ENCODE results near the gene RAET1G.
"Not testable (repeated sequence)": the region's sequence is repeated elsewhere in the genome, so short reads cannot be mapped to it uniquely, and the experiment has no call there.

The RAET1G gene

GRCh38 chr6:149953390-149953789 is 30.5 kb upstream of the RAET1G start:
- DNase-seq: not testable (repeated sequence)

GRCh38 chr6:149951626-149952025 is 28.7 kb upstream of the RAET1G start:
- no peak for DNase-seq

DNA sequence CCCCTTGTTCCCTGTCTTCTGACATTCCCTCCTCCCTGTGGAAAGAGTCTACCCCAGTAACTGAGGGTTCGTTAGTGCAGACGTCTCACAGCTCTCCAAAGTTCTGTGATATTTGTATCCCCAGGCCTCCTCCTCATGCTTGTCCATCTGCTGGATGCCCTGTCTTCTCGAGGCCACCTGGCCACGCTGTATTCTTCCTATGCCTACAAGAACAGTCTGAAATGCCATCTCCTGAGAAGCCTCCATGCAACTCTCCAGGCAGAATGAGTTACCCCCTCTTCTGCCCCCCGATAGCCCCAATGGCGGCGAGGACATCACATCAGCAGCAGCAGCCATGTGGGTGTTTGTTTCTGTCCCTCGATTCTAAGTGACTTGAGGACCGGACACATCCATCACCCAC is 28.2 kb upstream of the RAET1G start:
- no peak for DNase-seq

GRCh38 chr6:149950423-149950822 is 27.5 kb upstream of the RAET1G start:
- no peak for DNase-seq

GRCh38 chr6:149948616-149949015 is 25.7 kb upstream of the RAET1G start:
- no peak for DNase-seq

DNA sequence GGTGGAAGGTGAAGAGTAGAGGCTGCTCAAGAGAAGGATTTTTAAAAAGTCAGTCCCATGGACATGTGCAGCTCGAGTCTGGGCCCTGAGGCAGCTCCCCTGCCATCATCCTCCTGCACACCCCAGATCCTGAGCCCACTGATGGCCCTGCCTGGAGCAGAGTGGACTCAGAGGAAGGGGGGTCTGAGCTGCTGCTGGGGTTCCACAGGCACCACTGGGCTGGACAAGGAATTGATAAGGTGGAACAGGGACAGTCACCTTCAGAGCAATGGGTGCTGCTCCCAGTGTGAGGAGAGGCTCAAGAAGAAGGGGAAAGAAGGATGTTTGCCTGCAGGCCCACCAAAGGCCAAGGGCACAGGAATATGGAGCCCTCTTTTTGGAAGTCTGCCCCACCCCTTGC is 25.1 kb upstream of the RAET1G start:
- DNase-seq: no peak

GRCh38 chr6:149947533-149947932 is 24.6 kb upstream of the RAET1G start:
- DNase-seq: not testable (repeated sequence)

DNA sequence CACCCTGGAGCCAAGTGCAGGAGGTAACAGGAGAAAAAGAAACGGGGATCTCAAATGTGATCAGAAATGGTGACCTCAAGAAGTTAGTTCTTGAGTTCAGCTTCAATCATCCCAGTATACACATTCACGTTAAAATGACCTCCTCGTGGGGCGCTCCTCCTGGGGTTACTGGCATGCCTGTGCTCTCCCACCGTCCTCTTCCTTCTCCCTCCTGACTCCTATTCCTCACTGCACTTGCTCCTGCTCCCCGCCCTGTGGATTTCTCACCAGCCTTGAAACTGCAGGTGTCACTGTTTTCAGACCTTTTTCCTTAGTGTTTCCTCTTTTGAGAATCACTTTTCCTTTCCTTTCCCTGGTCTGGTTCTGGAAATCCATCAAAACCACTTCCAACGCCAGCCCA is 23.7 kb upstream of the RAET1G start:
- not testable (repeated sequence) for DNase-seq

- not testable (repeated sequence) for DNase-seq
Measured at GRCh38 chr6:149945276-149945675, 22.4 kb upstream of the RAET1G start.

DNA sequence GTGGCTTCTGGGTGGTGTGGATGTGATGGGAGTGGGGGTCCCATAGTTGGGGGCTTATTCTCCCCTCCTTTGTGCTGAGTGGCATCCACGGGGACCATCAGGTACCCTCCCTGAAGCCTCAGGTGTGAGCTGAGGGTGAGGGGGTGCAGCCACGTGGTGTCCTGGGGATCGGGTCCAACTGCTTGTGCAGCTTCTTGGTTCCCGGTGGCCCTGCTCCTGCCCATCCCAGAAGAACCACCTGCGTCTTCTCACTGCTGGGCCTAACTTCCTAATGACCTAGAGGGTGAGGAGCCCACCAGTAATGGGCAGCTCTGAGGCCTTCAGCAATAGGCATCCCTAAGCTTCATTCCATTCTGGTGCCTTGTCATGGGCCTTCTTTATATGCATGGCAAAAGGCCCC is 20.4 kb upstream of the RAET1G start:
- not testable (repeated sequence) for DNase-seq

GRCh38 chr6:149942461-149942829 is 19.5 kb upstream of the RAET1G start:
- no peak for DNase-seq

GRCh38 chr6:149941583-149942460 is 18.9 kb upstream of the RAET1G start, which contains the start of gene ULBP2:
Gene ULBP2, plus strand, starts transcription at chr6:149942014. Its CDS starts 59 bp downstream, at chr6:149942073.
- peak; percentile 88 to 89 for DNase-seq

GRCh38 chr6:149940672-149940982 is 17.7 kb upstream of the RAET1G start:
- DNase-seq: no peak

DNA sequence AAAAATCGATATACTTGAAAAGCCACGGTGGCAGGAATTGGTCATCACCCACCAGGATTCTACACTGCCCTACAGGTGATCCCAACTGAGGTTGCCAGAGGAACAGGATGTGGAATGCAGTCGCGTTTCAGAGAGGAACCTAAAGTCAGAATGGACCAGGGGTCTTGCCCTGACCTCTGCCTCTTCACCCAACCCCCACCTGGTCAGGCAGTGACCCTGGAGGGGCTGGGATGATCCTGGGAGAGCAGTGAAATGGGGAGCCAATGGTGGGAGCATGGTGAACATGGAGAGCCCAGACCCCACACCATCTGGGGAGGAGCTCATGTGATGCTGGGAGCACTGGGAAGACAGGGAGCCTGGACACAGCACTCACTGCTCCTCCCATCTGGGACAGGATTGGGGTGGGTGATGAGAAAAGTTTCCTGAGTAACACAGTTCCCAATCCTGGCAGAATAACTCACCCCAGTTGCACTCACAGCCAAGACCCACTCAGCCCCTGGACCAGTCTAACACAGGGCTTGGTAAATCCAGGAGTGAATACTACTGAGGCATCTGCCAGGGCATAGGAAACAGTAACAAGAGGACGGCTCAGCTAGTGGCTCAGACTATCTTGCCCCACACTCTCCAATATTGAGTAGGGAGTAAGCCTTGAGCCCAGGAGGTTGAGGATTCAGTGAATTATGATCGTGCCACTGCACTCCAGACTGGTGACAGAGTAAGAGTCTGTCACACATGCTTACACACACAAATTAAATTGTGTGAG is 17.2 kb upstream of the RAET1G start:
- no peak for DNase-seq

- no peak for DNase-seq
Measured at GRCh38 chr6:149939356-149939648, 16.4 kb upstream of the RAET1G start.

DNA sequence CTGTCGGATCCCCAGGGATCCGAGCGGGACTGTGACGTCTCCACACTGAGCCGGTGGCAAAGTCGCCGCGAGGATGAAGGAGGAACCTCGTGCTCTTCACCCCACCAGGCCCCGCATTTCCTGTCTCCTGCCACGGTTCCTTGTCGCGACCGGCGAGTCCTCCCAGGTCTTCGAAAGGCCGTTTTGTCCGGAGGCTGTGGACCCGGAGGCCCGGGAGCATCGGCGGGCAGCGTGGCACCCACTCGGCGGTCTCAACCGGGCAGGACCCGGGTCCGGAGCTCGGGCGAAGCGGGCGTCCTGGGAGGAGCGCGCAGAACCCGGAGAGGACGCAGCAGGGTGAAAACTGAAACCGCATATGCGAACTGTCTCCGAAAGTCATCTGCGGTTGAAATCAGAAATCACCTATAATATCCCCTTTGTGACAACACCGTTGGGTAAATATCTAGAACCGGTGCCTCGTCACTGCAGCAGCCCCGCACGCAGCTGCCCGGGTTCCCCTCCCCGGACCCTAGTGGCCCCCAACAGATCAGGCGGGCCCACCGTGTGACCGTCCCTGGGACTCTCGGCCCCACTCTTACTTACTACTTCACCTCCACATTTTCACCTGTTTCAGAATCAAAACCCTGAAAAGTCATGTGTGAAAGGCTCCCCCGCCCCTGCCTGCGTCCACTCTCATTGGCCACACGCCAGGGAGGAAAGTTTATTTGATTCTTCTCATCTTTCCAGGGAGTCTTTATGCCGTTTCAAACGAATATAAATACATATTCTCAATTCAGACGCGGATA is 15.8 kb upstream of the RAET1G start:
- DNase-seq: peak; percentile 29 to 38

- not testable (repeated sequence) for DNase-seq
Measured at GRCh38 chr6:149938013-149938570, 15.2 kb upstream of the RAET1G start.

DNA sequence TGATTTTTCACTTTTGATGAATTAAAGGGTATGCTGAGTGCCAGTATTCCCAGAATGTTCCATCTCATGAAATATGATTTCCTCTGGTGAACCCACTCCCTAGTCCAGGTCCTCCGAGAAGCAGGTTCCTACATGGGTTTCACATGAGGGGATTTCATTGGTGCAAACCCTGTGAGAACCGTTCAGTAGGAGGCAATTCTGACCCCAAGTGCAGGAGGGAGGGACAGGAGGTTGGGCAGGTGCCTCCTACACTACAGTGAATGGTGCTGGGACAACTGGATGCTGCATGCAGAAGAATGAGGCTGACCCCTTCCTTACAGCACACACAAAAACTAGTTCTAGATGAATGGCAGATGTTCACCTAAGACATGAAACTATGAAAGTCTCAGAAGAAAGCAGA is 13.8 kb upstream of the RAET1G start:
- DNase-seq: no peak

GRCh38 chr6:149935668-149936067 is 12.7 kb upstream of the RAET1G start:
- no peak for DNase-seq

DNA sequence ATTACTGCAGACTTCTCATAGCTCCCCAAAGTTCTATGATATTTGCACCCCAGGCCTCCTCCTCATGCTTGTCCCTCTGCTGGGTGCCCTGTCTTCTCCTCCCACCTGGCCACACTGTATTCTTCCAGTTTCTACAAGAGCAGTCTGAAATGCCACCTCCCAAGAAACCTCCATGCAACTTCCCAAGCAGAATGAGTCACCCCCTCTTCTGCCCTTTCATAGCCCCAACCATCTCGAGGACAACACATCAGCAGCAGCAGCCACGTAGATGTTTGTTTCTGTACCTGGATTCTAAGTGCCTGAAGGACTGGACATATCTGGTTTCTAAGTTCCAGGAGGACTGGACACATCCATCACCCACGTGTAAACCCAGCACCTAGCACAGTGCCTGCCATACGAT is 12.3 kb upstream of the RAET1G start:
- no peak for DNase-seq

GRCh38 chr6:149934249-149935156 is 11.6 kb upstream of the RAET1G start:
- peak; percentile 65 to 71 for DNase-seq

- no peak for DNase-seq
Measured at GRCh38 chr6:149933461-149933860, 10.5 kb upstream of the RAET1G start.

All from activated CD4-positive, alpha-beta T cell treated with anti-CD3 and anti-CD28 coated beads, Interleukin-2, amount 50 U/mL, for 4 hours (primary cell).